ENCODE data around the gene B4GALNT3. TPM values are rescaled to one million over a fixed set of nuclear protein-coding genes. Genes with fewer than 3 reads are reported as not detected.

The B4GALNT3 gene
- total and polyA plus RNA-seq, 12 donors: 14.1 to 58.7 (median 36.5) TPM

DNA sequence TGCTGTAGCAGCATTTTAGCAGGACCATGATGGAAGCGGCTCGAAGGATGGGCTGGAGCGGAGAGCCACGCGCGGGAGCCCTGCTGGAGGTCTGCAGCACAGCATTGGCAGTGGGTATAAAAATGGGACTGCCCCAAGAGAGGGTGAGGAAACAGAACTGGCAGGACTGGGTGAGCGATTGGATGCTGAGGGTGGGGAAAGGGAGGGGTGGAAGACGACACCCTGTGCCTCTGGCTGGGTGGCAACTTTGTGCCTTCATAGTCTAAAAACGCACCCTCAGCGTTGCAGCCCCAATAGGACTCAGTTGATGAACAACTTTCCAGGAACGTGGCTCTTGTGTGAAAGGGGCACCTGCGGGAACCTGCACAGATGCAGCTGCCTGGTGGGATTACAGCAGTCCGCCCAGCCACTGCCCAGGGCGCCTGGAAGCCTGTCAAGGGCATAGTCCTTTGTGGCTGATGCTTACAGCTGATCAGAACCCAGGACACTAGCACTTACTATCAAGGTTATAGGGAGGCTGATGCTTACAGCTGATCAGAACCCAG is 130.5 kb downstream of the B4GALNT3 start:
- Histone ChIP-seq H3K4me3 (no peak overlapping the region), H3K9me3 (peaks cover 0 to 8% (median 0%) of the 10 kb centered on the region in 11 donors), H3K36me3 (no peaks in the 10 kb centered on the region), H3K27ac (peak overlapping the region; percentile 44 to 92 (median 82)), H3K27me3 (no peaks in the 10 kb centered on the region), H3K4me1 (peaks cover 13 to 41% (median 25%) of the 10 kb centered on the region in 9 donors)
- TF ChIP-seq, protein P1, sequence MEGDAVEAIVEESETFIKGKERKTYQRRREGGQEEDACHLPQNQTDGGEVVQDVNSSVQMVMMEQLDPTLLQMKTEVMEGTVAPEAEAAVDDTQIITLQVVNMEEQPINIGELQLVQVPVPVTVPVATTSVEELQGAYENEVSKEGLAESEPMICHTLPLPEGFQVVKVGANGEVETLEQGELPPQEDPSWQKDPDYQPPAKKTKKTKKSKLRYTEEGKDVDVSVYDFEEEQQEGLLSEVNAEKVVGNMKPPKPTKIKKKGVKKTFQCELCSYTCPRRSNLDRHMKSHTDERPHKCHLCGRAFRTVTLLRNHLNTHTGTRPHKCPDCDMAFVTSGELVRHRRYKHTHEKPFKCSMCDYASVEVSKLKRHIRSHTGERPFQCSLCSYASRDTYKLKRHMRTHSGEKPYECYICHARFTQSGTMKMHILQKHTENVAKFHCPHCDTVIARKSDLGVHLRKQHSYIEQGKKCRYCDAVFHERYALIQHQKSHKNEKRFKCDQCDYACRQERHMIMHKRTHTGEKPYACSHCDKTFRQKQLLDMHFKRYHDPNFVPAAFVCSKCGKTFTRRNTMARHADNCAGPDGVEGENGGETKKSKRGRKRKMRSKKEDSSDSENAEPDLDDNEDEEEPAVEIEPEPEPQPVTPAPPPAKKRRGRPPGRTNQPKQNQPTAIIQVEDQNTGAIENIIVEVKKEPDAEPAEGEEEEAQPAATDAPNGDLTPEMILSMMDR (IDR thresholded peaks at IDR 0.05): no peak
- intact Hi-C loops (cut with DNase I): loop anchor here in 1 of 10 donors (5.0 kb wide), 1 partner anchor 127 kb away; no protein-coding TSS in a partner anchor
- ATAC-seq: peak; percentile 16 to 67 (median 38)
- 57 to 72% methylated on average over 14 of the region's 14 CpGs for WGBS, 2 donors
- no peak for DNase-seq

DNA sequence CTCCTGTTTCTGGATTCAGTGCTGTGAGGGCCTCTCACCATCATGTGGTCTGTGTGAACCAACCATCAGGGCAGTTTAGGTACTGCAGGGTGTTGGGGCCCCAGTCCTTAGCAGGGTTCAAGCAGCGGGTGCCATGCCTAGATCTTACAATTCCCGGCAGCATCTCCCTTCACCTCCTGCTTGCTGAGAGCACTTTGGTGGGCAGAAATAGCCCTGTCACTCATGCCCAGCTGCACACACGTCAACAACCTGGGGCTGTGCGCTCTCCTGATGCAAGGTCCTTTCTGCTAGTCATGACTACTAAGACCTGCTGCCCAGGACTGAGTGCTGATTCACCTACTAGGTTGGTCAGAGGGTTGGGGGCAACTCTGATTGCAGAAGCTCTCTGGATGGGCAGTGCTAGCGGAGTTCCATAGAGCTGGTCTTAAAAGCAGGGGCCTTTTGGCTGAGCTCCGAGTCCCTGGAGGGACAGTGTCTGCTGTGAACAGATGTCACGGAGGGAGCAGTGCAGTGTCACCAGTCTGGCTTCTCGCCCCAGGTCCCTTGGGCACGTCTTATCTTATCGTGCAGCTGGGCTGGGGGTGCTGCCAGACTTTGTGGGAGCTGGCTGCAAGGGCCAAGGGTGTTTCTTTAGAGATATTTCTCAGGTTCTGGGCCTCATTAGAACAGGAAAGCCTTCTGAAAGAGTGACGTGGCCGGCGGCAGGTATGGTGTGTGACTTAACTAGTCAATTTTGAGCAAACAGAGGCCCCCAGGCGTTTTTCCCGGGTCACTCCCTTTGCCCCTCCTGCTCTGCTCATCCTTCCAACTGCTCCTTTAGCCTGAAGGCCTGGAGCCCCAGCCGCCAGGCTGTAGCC is 131.7 kb downstream of the B4GALNT3 start:
- intact Hi-C loops (cut with DNase I): loop anchor here in 1 of 10 donors (5.0 kb wide), 1 partner anchor 126 kb away; no protein-coding TSS in a partner anchor
- H3K4me1 ChIP-seq: peaks cover 13 to 41% (median 25%) of the 10 kb centered on the region in 9 donors
- TF ChIP-seq, protein P1 (IDR thresholded peaks at IDR 0.05): peak in 8 of 9 donors; percentile 11 to 57 (median 20)
- H3K27ac ChIP-seq: peak overlapping the region; percentile 70 to 92 (median 84)
- DNase-seq (peak; percentile 88 to 89), ATAC-seq (peak; percentile 84 to 95 (median 91))
- H3K4me3 ChIP-seq: peak overlapping the region in 1 of 10 donors; percentile 20
- no peaks in the 10 kb centered on the region for H3K36me3 ChIP-seq
- peaks cover 0 to 8% (median 0%) of the 10 kb centered on the region in 11 donors for H3K9me3 ChIP-seq
- no peaks in the 10 kb centered on the region for H3K27me3 ChIP-seq
- 11 to 16% methylated on average over 16 of the region's 16 CpGs for WGBS, 2 donors

GRCh38 chr12:592024-592505 is 132.3 kb downstream of the B4GALNT3 start:
- ATAC-seq (peak in 3 of 8 donors; percentile 1 to 5 (median 2)), DNase-seq (no peak)
- H3K27ac ChIP-seq: peak overlapping the region; percentile 70 to 92 (median 84)
- TF ChIP-seq, protein P1 (IDR thresholded peaks at IDR 0.05): no peak
- peaks cover 13 to 41% (median 25%) of the 10 kb centered on the region in 9 donors for H3K4me1 ChIP-seq
- intact Hi-C loops (cut with DNase I): loop anchor here in 1 of 10 donors (5.0 kb wide), 1 partner anchor 125 kb away; no protein-coding TSS in a partner anchor
- H3K4me3 ChIP-seq: peak overlapping the region in 1 of 10 donors; percentile 20
- 58 to 64% methylated on average over 11 of the region's 11 CpGs for WGBS, 2 donors
- H3K9me3 ChIP-seq: peaks cover 0 to 8% (median 0%) of the 10 kb centered on the region in 11 donors
- H3K27me3 ChIP-seq: no peaks in the 10 kb centered on the region
- H3K36me3 ChIP-seq: no peaks in the 10 kb centered on the region
